OCI-LY3 (cell line): ENCODE results near the gene VIT.

Experiments used
- H2AFZ ChIP-seq: fragments of 200-600, 300-600 bp; shearing (Covaris generic); 2 replicates; pipeline ENCODE4 v1.6.0; 2014; ENCODE audit warnings: antibody characterized with exemption, low read depth, low read length
- H3K27ac ChIP-seq: fragments of 200-600, 300-600 bp; sonication (generic); 2 replicates; pipeline ENCODE4 v1.5.1; 2014; ENCODE audit warnings: mild to moderate bottlenecking, low read length, moderate library complexity, mixed read lengths
- H3K27me3 ChIP-seq: fragments of 200-600, 300-600 bp; sonication (generic); 2 replicates; pipeline ENCODE4 v1.6.1; 2014; ENCODE audit warnings: low read depth, low read length, mixed read lengths
- H3K36me3 ChIP-seq: fragments of 200-600, 300-600 bp; sonication (generic); replicated peaks from 2 replicates; pipeline ENCODE3; 2014; ENCODE audit warnings: low read depth, low read length, mixed read lengths
- H3K4me1 ChIP-seq: fragments of 300-600, 200-600 bp; sonication (generic); 2 replicates; pipeline ENCODE4 v1.6.1; 2014; ENCODE audit warnings: low read length, mixed read lengths
- H3K4me2 ChIP-seq: fragments of 200-600, 300-600 bp; sonication (generic); 2 replicates; pipeline ENCODE4 v1.6.1; 2014; ENCODE audit warnings: low read length, mixed read lengths
- H3K4me3 ChIP-seq: fragments of 300-600, 200-600 bp; sonication (generic); 2 replicates; pipeline ENCODE4 v1.5.1; 2014; ENCODE audit warnings: antibody characterized with exemption, mild to moderate bottlenecking, low read length, moderate library complexity
- H3K79me2 ChIP-seq: fragments of 300-600, 200-600 bp; shearing (Covaris generic); 2 replicates; pipeline ENCODE4 v1.6.1; 2014; ENCODE audit warnings: mild to moderate bottlenecking, low read length, mixed read lengths
- H3K9ac ChIP-seq: fragments of 300-600, 200-600 bp; shearing (Covaris generic); 2 replicates; pipeline ENCODE4 v1.6.0; 2014; ENCODE audit warnings: mild to moderate bottlenecking, low read length, moderate library complexity
- H3K9me3 ChIP-seq: fragments of 200-600, 300-600 bp; shearing (Covaris generic); 2 replicates; pipeline ENCODE4 v1.6.1; 2014; ENCODE audit warnings: low read length, mixed read lengths; ENCODE audit not compliant: insufficient read depth
- H4K20me1 ChIP-seq: fragments of 200-600, 300-600 bp; sonication (generic); 2 replicates; pipeline ENCODE4 v1.6.1; 2016; ENCODE audit warnings: low read length, mixed read lengths; ENCODE audit not compliant: insufficient read depth
- CTCF ChIP-seq: fragments of 200-600, 300-600 bp; sonication (generic); IDR thresholded peaks from 2 replicates; pipeline ENCODE4 v1.5.1; 2014; ENCODE audit warnings: antibody characterized with exemption, low read length, low read depth
- EZH2phosphoT487 ChIP-seq: fragments of 200-600 bp; shearing (Covaris generic); IDR thresholded peaks from 2 replicates; pipeline ENCODE4 v1.6.1; 2018; ENCODE audit warnings: antibody characterized with exemption, mixed run types, low read depth

Gene VIT

GRCh38 chr2:36812196-36812595 is 115.7 kb downstream of the VIT start:
- Histone ChIP-seq H3K4me2 (no peak overlapping the region), H3K79me2 (no peaks in the 10 kb centered on the region), H3K4me3 (no peak overlapping the region), H3K27ac (no peak overlapping the region), H2AFZ (no peak overlapping the region), H3K36me3 (no peaks in the 10 kb centered on the region), H3K9ac (no peak overlapping the region), H4K20me1 (no peaks in the 10 kb centered on the region), H3K4me1 (no peaks in the 10 kb centered on the region), H3K27me3 (no peaks in the 10 kb centered on the region), H3K9me3 (no peaks in the 10 kb centered on the region)
- TF ChIP-seq CTCF (peak; percentile 17; the same call in 1 of the 2 replicates), EZH2phosphoT487 (no peak)

DNA sequence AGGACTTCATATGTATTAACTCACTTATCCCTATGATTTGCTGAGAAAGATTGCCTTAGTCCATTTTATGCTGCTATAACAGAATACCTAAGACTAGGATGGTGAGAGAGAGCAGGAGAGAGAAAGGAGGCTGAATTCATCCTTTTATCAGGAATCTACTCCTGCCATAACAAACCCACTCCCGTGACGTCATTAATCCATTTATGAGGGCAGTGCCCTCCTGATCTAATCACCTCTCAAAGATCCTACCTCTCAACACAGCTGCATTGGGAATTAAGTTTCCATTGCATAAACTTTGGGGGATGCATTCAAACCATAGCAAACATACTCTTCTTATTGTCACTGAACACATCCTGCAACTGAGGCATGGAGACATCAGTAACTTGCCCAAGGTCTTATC is 122.0 kb downstream of the VIT start:
- Histone ChIP-seq H4K20me1 (no peaks in the 10 kb centered on the region), H3K27me3 (no peaks in the 10 kb centered on the region), H2AFZ (no peak overlapping the region), H3K9me3 (no peaks in the 10 kb centered on the region), H3K4me2 (no peak overlapping the region), H3K9ac (no peak overlapping the region), H3K4me1 (no peaks in the 10 kb centered on the region), H3K36me3 (no peaks in the 10 kb centered on the region), H3K4me3 (no peak overlapping the region), H3K27ac (no peak overlapping the region), H3K79me2 (no peaks in the 10 kb centered on the region)
- TF ChIP-seq EZH2phosphoT487 (no peak), CTCF (no peak)

- Histone ChIP-seq H2AFZ (no peak overlapping the region), H3K27ac (no peak overlapping the region), H3K9ac (no peak overlapping the region), H3K9me3 (no peaks in the 10 kb centered on the region), H3K4me3 (no peak overlapping the region), H3K27me3 (no peaks in the 10 kb centered on the region), H3K79me2 (no peaks in the 10 kb centered on the region), H3K4me2 (no peak overlapping the region), H3K36me3 (no peaks in the 10 kb centered on the region), H3K4me1 (no peaks in the 10 kb centered on the region), H4K20me1 (no peaks in the 10 kb centered on the region)
- TF ChIP-seq CTCF (no peak), EZH2phosphoT487 (no peak)
Measured at GRCh38 chr2:36819095-36819711, 122.7 kb downstream of the VIT start.

DNA sequence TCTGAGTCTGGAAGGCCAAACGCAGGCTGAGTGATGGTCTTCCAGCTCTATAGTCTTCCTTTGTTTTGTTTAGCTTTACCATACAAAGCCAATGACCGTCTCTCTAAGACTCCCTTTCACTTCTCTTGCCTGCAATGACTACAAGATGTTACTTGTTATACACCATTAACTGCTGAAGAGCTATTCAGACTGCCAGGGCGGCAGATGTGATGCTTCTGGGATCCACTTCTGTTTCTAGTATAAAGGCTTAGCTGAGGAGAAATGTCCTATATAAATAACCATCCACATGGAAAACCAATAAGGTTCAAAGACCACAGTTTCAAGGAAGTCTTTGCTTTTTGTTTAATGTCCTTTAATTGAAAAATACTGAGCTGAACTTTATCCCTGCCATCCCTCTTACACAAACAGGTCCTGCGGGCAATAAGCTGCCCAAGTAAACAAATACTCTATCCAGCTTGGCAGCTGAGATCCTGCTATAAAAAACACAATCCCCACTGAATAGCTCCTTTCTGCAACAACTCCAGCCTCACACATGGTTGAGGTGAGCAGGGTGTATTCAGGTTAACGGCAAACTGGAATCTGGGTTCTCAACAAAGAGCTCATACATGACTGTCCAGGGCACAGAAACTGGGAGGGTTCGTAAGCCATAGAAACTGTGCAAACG is 124.6 kb downstream of the VIT start:
- H3K4me1 ChIP-seq = no peaks in the 10 kb centered on the region
- no peak overlapping the region for H3K4me2 ChIP-seq
- H3K27ac ChIP-seq = no peak overlapping the region
- H3K27me3 ChIP-seq = no peaks in the 10 kb centered on the region
- no peak overlapping the region for H3K9ac ChIP-seq
- no peaks in the 10 kb centered on the region for H3K79me2 ChIP-seq
- H4K20me1 ChIP-seq = no peaks in the 10 kb centered on the region
- no peaks in the 10 kb centered on the region for H3K9me3 ChIP-seq
- no peak for TF ChIP-seq EZH2phosphoT487
- no peak for TF ChIP-seq CTCF
- no peaks in the 10 kb centered on the region for H3K36me3 ChIP-seq
- H2AFZ ChIP-seq = no peak overlapping the region
- H3K4me3 ChIP-seq = no peak overlapping the region
